ENCODE results near the gene KRTAP9-6.

DNA sequence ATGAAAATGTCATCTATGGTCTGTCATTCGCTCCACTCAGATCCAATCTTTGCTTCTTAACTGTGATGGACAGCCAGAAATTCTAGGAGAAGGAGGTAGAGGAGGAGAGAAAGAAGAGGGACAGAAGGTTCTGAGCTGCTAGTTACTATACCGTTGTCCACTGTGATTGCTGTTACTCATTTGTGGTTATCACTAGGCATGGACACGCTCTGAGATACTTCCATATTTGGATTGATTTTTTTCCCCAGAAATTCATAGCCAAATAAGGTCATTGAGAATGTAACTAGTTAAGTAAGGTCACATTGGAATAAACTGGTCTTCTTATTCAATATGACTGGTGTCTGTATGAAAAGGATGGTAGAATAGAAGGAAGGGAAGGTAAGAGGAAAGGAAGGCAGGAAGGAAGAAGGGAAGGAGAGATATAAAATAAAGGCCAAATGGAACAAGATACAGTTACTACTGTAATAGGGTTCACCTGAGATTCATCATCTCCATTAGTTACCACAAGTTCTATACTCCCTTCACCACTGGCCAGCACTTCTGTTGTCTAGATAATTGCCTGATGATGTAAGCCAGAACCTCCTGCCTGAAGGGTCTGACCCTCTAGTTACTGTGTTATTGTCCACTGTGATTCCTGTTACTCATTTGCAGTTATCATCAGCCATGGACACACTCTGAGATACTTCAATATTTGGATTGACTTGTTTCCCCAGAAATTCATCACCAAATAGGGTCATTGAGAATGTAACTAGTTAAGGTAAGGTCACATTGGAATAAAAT is 13.2 kb downstream of the KRTAP9-6 start:
- no peak for TF ChIP-seq POLR2AphosphoS5 (IDR thresholded peaks at IDR 0.05; ENCODE audit: low read depth, low read length)
- TF ChIP-seq, protein P1, sequence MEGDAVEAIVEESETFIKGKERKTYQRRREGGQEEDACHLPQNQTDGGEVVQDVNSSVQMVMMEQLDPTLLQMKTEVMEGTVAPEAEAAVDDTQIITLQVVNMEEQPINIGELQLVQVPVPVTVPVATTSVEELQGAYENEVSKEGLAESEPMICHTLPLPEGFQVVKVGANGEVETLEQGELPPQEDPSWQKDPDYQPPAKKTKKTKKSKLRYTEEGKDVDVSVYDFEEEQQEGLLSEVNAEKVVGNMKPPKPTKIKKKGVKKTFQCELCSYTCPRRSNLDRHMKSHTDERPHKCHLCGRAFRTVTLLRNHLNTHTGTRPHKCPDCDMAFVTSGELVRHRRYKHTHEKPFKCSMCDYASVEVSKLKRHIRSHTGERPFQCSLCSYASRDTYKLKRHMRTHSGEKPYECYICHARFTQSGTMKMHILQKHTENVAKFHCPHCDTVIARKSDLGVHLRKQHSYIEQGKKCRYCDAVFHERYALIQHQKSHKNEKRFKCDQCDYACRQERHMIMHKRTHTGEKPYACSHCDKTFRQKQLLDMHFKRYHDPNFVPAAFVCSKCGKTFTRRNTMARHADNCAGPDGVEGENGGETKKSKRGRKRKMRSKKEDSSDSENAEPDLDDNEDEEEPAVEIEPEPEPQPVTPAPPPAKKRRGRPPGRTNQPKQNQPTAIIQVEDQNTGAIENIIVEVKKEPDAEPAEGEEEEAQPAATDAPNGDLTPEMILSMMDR (IDR thresholded peaks at IDR 0.05), result no peak
- TF ChIP-seq, protein P2, sequence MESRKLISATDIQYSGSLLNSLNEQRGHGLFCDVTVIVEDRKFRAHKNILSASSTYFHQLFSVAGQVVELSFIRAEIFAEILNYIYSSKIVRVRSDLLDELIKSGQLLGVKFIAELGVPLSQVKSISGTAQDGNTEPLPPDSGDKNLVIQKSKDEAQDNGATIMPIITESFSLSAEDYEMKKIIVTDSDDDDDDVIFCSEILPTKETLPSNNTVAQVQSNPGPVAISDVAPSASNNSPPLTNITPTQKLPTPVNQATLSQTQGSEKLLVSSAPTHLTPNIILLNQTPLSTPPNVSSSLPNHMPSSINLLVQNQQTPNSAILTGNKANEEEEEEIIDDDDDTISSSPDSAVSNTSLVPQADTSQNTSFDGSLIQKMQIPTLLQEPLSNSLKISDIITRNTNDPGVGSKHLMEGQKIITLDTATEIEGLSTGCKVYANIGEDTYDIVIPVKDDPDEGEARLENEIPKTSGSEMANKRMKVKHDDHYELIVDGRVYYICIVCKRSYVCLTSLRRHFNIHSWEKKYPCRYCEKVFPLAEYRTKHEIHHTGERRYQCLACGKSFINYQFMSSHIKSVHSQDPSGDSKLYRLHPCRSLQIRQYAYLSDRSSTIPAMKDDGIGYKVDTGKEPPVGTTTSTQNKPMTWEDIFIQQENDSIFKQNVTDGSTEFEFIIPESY (IDR thresholded peaks at IDR 0.05; ENCODE audit: borderline replicate concordance, low read depth), result no peak
- no peak for TF ChIP-seq JUND (IDR thresholded peaks at IDR 0.05)
- no peak for TF ChIP-seq GABPA (IDR thresholded peaks at IDR 0.05; ENCODE audit: low read depth)
- TF ChIP-seq, protein P3, sequence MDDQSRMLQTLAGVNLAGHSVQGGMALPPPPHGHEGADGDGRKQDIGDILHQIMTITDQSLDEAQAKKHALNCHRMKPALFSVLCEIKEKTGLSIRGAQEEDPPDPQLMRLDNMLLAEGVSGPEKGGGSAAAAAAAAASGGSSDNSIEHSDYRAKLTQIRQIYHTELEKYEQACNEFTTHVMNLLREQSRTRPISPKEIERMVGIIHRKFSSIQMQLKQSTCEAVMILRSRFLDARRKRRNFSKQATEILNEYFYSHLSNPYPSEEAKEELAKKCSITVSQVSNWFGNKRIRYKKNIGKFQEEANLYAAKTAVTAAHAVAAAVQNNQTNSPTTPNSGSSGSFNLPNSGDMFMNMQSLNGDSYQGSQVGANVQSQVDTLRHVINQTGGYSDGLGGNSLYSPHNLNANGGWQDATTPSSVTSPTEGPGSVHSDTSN (IDR thresholded peaks at IDR 0.05), result no peak
- TF ChIP-seq, protein P4, sequence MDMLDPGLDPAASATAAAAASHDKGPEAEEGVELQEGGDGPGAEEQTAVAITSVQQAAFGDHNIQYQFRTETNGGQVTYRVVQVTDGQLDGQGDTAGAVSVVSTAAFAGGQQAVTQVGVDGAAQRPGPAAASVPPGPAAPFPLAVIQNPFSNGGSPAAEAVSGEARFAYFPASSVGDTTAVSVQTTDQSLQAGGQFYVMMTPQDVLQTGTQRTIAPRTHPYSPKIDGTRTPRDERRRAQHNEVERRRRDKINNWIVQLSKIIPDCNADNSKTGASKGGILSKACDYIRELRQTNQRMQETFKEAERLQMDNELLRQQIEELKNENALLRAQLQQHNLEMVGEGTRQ (IDR thresholded peaks at IDR 0.05; ENCODE audit: borderline replicate concordance, low read depth, low read length), result no peak
- no peak for TF ChIP-seq SMC3 (IDR thresholded peaks at IDR 0.05; ENCODE audit: low read depth, low read length)

Data from SK-N-SH (cell line).